Measurements from ENCODE around the gene NUP210L. TPM values are rescaled to one million over a fixed set of nuclear protein-coding genes. Genes with fewer than 3 reads are reported as not detected.

Gene NUP210L
- total and polyA plus RNA-seq, 2 experiments from 2014 or later = 0.10 TPM; not detected in 1

GRCh38 chr1:153973525-153973924, 181.3 kb downstream of the NUP210L start:
- Histone ChIP-seq H3F3A (replicated peaks; ENCODE audit: low read depth) (peaks cover 26% of the 10 kb centered on the region), H3K9me2 (ENCODE audit: insufficient read depth) (no peaks in the 10 kb centered on the region), H3K27me3 (ENCODE audit: insufficient read depth) (no peaks in the 10 kb centered on the region), H3K36me3 (ENCODE audit: insufficient read depth) (peaks cover 20% of the 10 kb centered on the region; the same call in 1 of the 2 replicates), H3K4me3 (no peak overlapping the region), H2AFZ (no peak overlapping the region), H3K79me2 (replicated peaks; ENCODE audit: insufficient read depth) (peaks cover 23% of the 10 kb centered on the region), H3K27ac (ENCODE audit: low read depth) (no peak overlapping the region), H3K4me2 (no peak overlapping the region), H4K20me1 (replicated peaks; ENCODE audit: insufficient read depth) (no peaks in the 10 kb centered on the region; the same call in 1 of the 2 replicates), H3K4me1 (ENCODE audit: insufficient read depth) (peaks cover 4% of the 10 kb centered on the region; the same call in 1 of the 2 replicates)
- no peak for TF ChIP-seq ZNF331 (CRISPR knock-in tag; IDR thresholded peaks at IDR 0.05; ENCODE audit: low read depth)
- no peak for TF ChIP-seq EZH2phosphoT487 (IDR thresholded peaks at IDR 0.05; ENCODE audit: unreplicated experiment)
- TF ChIP-seq JUNB (IDR thresholded peaks at IDR 0.05; ENCODE audit: unreplicated experiment) = no peak
- TF ChIP-seq, protein P1, sequence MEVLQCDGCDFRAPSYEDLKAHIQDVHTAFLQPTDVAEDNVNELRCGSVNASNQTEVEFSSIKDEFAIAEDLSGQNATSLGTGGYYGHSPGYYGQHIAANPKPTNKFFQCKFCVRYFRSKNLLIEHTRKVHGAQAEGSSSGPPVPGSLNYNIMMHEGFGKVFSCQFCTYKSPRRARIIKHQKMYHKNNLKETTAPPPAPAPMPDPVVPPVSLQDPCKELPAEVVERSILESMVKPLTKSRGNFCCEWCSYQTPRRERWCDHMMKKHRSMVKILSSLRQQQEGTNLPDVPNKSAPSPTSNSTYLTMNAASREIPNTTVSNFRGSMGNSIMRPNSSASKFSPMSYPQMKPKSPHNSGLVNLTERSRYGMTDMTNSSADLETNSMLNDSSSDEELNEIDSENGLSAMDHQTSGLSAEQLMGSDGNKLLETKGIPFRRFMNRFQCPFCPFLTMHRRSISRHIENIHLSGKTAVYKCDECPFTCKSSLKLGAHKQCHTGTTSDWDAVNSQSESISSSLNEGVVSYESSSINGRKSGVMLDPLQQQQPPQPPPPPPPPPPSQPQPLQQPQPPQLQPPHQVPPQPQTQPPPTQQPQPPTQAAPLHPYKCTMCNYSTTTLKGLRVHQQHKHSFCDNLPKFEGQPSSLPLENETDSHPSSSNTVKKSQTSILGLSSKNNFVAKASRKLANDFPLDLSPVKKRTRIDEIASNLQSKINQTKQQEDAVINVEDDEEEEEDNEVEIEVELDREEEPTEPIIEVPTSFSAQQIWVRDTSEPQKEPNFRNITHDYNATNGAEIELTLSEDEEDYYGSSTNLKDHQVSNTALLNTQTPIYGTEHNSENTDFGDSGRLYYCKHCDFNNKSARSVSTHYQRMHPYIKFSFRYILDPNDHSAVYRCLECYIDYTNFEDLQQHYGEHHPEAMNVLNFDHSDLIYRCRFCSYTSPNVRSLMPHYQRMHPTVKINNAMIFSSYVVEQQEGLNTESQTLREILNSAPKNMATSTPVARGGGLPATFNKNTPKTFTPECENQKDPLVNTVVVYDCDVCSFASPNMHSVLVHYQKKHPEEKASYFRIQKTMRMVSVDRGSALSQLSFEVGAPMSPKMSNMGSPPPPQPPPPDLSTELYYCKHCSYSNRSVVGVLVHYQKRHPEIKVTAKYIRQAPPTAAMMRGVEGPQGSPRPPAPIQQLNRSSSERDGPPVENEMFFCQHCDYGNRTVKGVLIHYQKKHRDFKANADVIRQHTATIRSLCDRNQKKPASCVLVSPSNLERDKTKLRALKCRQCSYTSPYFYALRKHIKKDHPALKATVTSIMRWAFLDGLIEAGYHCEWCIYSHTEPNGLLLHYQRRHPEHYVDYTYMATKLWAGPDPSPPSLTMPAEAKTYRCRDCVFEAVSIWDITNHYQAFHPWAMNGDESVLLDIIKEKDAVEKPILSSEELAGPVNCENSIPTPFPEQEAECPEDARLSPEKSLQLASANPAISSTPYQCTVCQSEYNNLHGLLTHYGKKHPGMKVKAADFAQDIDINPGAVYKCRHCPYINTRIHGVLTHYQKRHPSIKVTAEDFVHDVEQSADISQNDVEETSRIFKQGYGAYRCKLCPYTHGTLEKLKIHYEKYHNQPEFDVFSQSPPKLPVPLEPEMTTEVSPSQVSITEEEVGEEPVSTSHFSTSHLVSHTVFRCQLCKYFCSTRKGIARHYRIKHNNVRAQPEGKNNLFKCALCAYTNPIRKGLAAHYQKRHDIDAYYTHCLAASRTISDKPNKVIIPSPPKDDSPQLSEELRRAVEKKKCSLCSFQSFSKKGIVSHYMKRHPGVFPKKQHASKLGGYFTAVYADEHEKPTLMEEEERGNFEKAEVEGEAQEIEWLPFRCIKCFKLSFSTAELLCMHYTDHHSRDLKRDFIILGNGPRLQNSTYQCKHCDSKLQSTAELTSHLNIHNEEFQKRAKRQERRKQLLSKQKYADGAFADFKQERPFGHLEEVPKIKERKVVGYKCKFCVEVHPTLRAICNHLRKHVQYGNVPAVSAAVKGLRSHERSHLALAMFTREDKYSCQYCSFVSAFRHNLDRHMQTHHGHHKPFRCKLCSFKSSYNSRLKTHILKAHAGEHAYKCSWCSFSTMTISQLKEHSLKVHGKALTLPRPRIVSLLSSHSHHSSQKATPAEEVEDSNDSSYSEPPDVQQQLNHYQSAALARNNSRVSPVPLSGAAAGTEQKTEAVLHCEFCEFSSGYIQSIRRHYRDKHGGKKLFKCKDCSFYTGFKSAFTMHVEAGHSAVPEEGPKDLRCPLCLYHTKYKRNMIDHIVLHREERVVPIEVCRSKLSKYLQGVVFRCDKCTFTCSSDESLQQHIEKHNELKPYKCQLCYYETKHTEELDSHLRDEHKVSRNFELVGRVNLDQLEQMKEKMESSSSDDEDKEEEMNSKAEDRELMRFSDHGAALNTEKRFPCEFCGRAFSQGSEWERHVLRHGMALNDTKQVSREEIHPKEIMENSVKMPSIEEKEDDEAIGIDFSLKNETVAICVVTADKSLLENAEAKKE (CRISPR knock-in tag; IDR thresholded peaks at IDR 0.05) = no peak
- no peak for TF ChIP-seq CREB1 (CRISPR knock-in tag; IDR thresholded peaks at IDR 0.05; ENCODE audit: low read depth)
- no peak for TF ChIP-seq EZH2 (IDR thresholded peaks at IDR 0.05; ENCODE audit: low read depth, unreplicated experiment)
- TF ChIP-seq ZNF114 (CRISPR knock-in tag; IDR thresholded peaks at IDR 0.05) = no peak
- TF ChIP-seq STAT1 (IDR thresholded peaks at IDR 0.05; ENCODE audit: unreplicated experiment) = no peak
- no peak; the same call in 1 of the 2 replicates for TF ChIP-seq POLR2AphosphoS5 (IDR thresholded peaks at IDR 0.05; ENCODE audit: low read depth)
- H3K36me3 Mint-ChIP-seq (ENCODE audit: low read depth) = peaks cover 54% of the 10 kb centered on the region
- ATAC-seq (no peak), DNase-seq (ENCODE audit: low spot score) (no peak)
- peaks cover 15% of the 10 kb centered on the region for H3K27me3 Mint-ChIP-seq (ENCODE audit: insufficient read depth, low read depth, poor library complexity)
- H3K9me3 Mint-ChIP-seq = no peaks in the 10 kb centered on the region
- no peak overlapping the region; the same call in 2 of the 3 replicates for H3K4me3 Mint-ChIP-seq
- H3K4me1 Mint-ChIP-seq = peaks cover 23% of the 10 kb centered on the region
- peak overlapping the region; percentile 47; the same call in 1 of the 2 replicates for H3K27ac Mint-ChIP-seq
